ENCODE results near the gene HMGB4. TPM values are rescaled to one million over a fixed set of nuclear protein-coding genes. Genes with fewer than 3 reads are reported as not detected.

The HMGB4 gene
- total and polyA plus RNA-seq, 9 donors = not detected

GRCh38 chr1:33898881-33899280, 35.0 kb downstream of the HMGB4 start:
- intact Hi-C loops (cut with DNase I) = no loop called here
- Histone ChIP-seq H3K36me3 (no peaks in the 10 kb centered on the region), H3K9me3 (no peaks in the 10 kb centered on the region), H3K27me3 (no peaks in the 10 kb centered on the region), H3K27ac (no peak overlapping the region), H3K4me1 (ENCODE audit: insufficient read depth) (no peaks in the 10 kb centered on the region), H3K4me3 (no peak overlapping the region)
- DNase-seq = no peak
- WGBS, 3 donors = 67 to 77% (median 76%) methylated on average over 9 of the region's 9 CpGs
- no peak for TF ChIP-seq EP300 (IDR thresholded peaks at IDR 0.05)
- TF ChIP-seq POLR2A (IDR thresholded peaks at IDR 0.05) = no peak

- no peaks in the 10 kb centered on the region for H3K9me3 ChIP-seq
- intact Hi-C loops (cut with DNase I) = no loop called here
Measured at GRCh38 chr1:33899746-33900145, 35.9 kb downstream of the HMGB4 start.

GRCh38 chr1:33902486-33903209, 38.8 kb downstream of the HMGB4 start:
- 58 to 69% (median 60%) methylated on average over 6 of the region's 6 CpGs for WGBS, 3 donors
- no peak overlapping the region for H3K4me3 ChIP-seq

More at GRCh38 chr1:33899746-33900145, 35.9 kb downstream of the HMGB4 start:
- Histone ChIP-seq H3K4me3 (no peak overlapping the region), H3K36me3 (no peaks in the 10 kb centered on the region), H3K27me3 (no peaks in the 10 kb centered on the region), H3K27ac (no peak overlapping the region), H3K4me1 (ENCODE audit: insufficient read depth) (no peaks in the 10 kb centered on the region)
- DNase-seq = no peak
- 47 to 59% (median 51%) methylated on average over 3 of the region's 3 CpGs for WGBS, 3 donors
- TF ChIP-seq POLR2A (IDR thresholded peaks at IDR 0.05) = no peak
- no peak for TF ChIP-seq EP300 (IDR thresholded peaks at IDR 0.05)
- TF ChIP-seq CTCF (IDR thresholded peaks at IDR 0.05) = no peak

GRCh38 chr1:33903210-33903589, 39.3 kb downstream of the HMGB4 start:
- Histone ChIP-seq H3K27me3 (no peaks in the 10 kb centered on the region), H3K9me3 (no peaks in the 10 kb centered on the region), H3K4me1 (ENCODE audit: insufficient read depth) (no peaks in the 10 kb centered on the region), H3K4me3 (no peak overlapping the region), H3K27ac (no peak overlapping the region), H3K36me3 (no peaks in the 10 kb centered on the region)
- intact Hi-C loops (cut with DNase I) = no loop called here
- no peak for TF ChIP-seq EP300 (IDR thresholded peaks at IDR 0.05)
- TF ChIP-seq CTCF (IDR thresholded peaks at IDR 0.05) = no peak
- TF ChIP-seq POLR2A (IDR thresholded peaks at IDR 0.05) = no peak
- 18 to 20% (median 19%) methylated on average over 2 of the region's 2 CpGs for WGBS, 3 donors
- no peak for DNase-seq

More at GRCh38 chr1:33902486-33903209, 38.8 kb downstream of the HMGB4 start:
- no peak for TF ChIP-seq EP300 (IDR thresholded peaks at IDR 0.05)
- no peaks in the 10 kb centered on the region for H3K36me3 ChIP-seq
- no peak overlapping the region for H3K27ac ChIP-seq
- H3K9me3 ChIP-seq = no peaks in the 10 kb centered on the region
- no peak for DNase-seq
- no peaks in the 10 kb centered on the region for H3K27me3 ChIP-seq
- H3K4me1 ChIP-seq (ENCODE audit: insufficient read depth) = no peaks in the 10 kb centered on the region
- intact Hi-C loops (cut with DNase I) = loop anchor here in 1 of 4 donors (1.0 kb wide), 1 partner anchor 19 kb away; no protein-coding TSS in a partner anchor

- TF ChIP-seq EP300 (IDR thresholded peaks at IDR 0.05) = no peak
- no peak for TF ChIP-seq POLR2A (IDR thresholded peaks at IDR 0.05)
- TF ChIP-seq CTCF (IDR thresholded peaks at IDR 0.05) = no peak
- Histone ChIP-seq H3K36me3 (no peaks in the 10 kb centered on the region), H3K9me3 (no peaks in the 10 kb centered on the region), H3K27ac (no peak overlapping the region), H3K4me3 (no peak overlapping the region), H3K27me3 (no peaks in the 10 kb centered on the region), H3K4me1 (ENCODE audit: insufficient read depth) (no peaks in the 10 kb centered on the region)
- WGBS, 3 donors = 57 to 70% (median 62%) methylated on average over 3 of the region's 3 CpGs
- no peak for DNase-seq
- intact Hi-C loops (cut with DNase I) = no loop called here
Measured at GRCh38 chr1:33905241-33905640, 41.4 kb downstream of the HMGB4 start.
